Fibroblast of lung (primary cell): ENCODE data around the gene LFNG. TPM values are rescaled to one million over a fixed set of nuclear protein-coding genes. Genes with fewer than 3 reads are reported as not detected.
"Not testable (repeated sequence)": the region's sequence is repeated elsewhere in the genome, so short reads cannot be mapped to it uniquely, and the experiment has no call there.

ENCODE experiments used
- DNase-seq, 2 donors: peaks; one replicate each; pipeline versions ENCODE4 v3.0.0 to v3.0.0-alpha.2; 2010; ENCODE audit warnings: low read depth in 2 of 2
- H2AFZ ChIP-seq: 2 replicates; pipeline ENCODE4 v1.5.1; 2012; ENCODE audit warnings: low read length, control low read depth, inconsistent platforms
- H3K27ac ChIP-seq: 2 replicates; pipeline ENCODE4 v1.5.1; 2011; ENCODE audit warnings: low read length, control low read depth; ENCODE audit not compliant: insufficient read depth
- H3K27me3 ChIP-seq: 2 replicates; pipeline ENCODE4 v1.5.1; 2011; ENCODE audit warnings: mild to moderate bottlenecking, low read length; ENCODE audit not compliant: control insufficient read depth, insufficient read depth
- H3K36me3 ChIP-seq: 2 replicates; pipeline ENCODE4 v1.5.1; 2011; ENCODE audit warnings: low read length; ENCODE audit not compliant: control insufficient read depth, insufficient read depth
- H3K4me1 ChIP-seq: 2 replicates; pipeline ENCODE4 v1.5.1; 2011; ENCODE audit warnings: low read length; ENCODE audit not compliant: control insufficient read depth, insufficient read depth; ENCODE audit errors: extremely low read depth
- H3K4me2 ChIP-seq: 2 replicates; pipeline ENCODE4 v1.5.1; 2011; ENCODE audit warnings: low read length, control low read depth; ENCODE audit not compliant: insufficient read depth; ENCODE audit errors: extremely low read depth
- H3K4me3 ChIP-seq, 4 experiments: fragments of 200-600 bp in 1 of 4; sonication (generic) in 1 of 4; replicated peaks in 1 of 4; 2 replicates each; pipeline ENCODE4 v1.5.1; 2011 to 2016; ENCODE audit warnings: low read length in 4 of 4, low read depth in 3 of 4, mild to moderate bottlenecking in 3 of 4, control low read depth in 2 of 4, inconsistent platforms in 1 of 4, mixed read lengths in 1 of 4; ENCODE audit not compliant: insufficient read depth in 1 of 4; ENCODE audit errors: control extremely low read depth in 1 of 4
- H3K79me2 ChIP-seq: 2 replicates; pipeline ENCODE4 v1.5.1; 2012; ENCODE audit warnings: mild to moderate bottlenecking, low read length, inconsistent platforms; ENCODE audit not compliant: control insufficient read depth, insufficient read depth
- H3K9ac ChIP-seq: 2 replicates; pipeline ENCODE4 v1.5.1; 2011; ENCODE audit warnings: mild to moderate bottlenecking, low read length, control low read depth; ENCODE audit not compliant: insufficient read depth
- H3K9me3 ChIP-seq: 2 replicates; pipeline ENCODE4 v1.5.1; 2012; ENCODE audit warnings: low read depth, low read length; ENCODE audit not compliant: control insufficient read depth, insufficient read depth
- H4K20me1 ChIP-seq: 2 replicates; pipeline ENCODE4 v1.5.1; 2011; ENCODE audit warnings: low read length; ENCODE audit not compliant: control insufficient read depth, insufficient read depth; ENCODE audit errors: extremely low read depth
- polyA plus RNA-seq, 2 donors: library from polyadenylated mRNA; depleted of rRNA in 1 of 2; stranded (reverse) in 1 of 2; unstranded in 1 of 2; fragments of >200 nt; gene quantifications; 2 replicates each; pipeline ENCODE4 v1.2.1, GENCODE V29; 2011 to 2012; ENCODE audit warnings: missing spikeins in 1 of 2
- total RNA-seq: library from RNA; depleted of rRNA; stranded (reverse); fragments of >200 nt; gene quantifications from 2 replicates; pipeline ENCODE4 v1.2.1, GENCODE V29; 2014

The LFNG gene
- total and polyA plus RNA-seq, 2 donors (not counting 1 experiment from before 2014, with no cell fraction given): 0.33 to 3.5 TPM

- not testable (repeated sequence) for H3K36me3 ChIP-seq, H3K4me3 ChIP-seq, H3K27me3 ChIP-seq, H3K27ac ChIP-seq, H4K20me1 ChIP-seq, H3K9me3 ChIP-seq, H3K9ac ChIP-seq, H2AFZ ChIP-seq, H3K79me2 ChIP-seq, DNase-seq, H3K4me2 ChIP-seq
- H3K4me1 ChIP-seq: peaks cover 25% of the 10 kb centered on the region
Observed at GRCh38 chr7:2532199-2532772, 12.7 kb downstream of the LFNG start.

GRCh38 chr7:2532816-2533215 is 13.2 kb downstream of the LFNG start:
- not testable (repeated sequence) for DNase-seq, H2AFZ ChIP-seq, H3K9me3 ChIP-seq, H3K79me2 ChIP-seq, H3K27ac ChIP-seq, H3K9ac ChIP-seq, H3K27me3 ChIP-seq, H4K20me1 ChIP-seq, H3K36me3 ChIP-seq, H3K4me3 ChIP-seq, H3K4me2 ChIP-seq
- peaks cover 21% of the 10 kb centered on the region for H3K4me1 ChIP-seq

- H3K9me3 ChIP-seq, H3K79me2 ChIP-seq, H3K36me3 ChIP-seq, H3K9ac ChIP-seq, H3K4me3 ChIP-seq, H3K4me2 ChIP-seq, H4K20me1 ChIP-seq, H3K27me3 ChIP-seq, H3K27ac ChIP-seq, H2AFZ ChIP-seq, DNase-seq: not testable (repeated sequence)
- H3K4me1 ChIP-seq: peaks cover 14% of the 10 kb centered on the region
Observed at GRCh38 chr7:2533566-2533965, 14.0 kb downstream of the LFNG start.

GRCh38 chr7:2534214-2534613 is 14.6 kb downstream of the LFNG start:
- H3K4me3 ChIP-seq, H4K20me1 ChIP-seq, H3K9me3 ChIP-seq, H2AFZ ChIP-seq, H3K27me3 ChIP-seq, H3K27ac ChIP-seq, H3K4me2 ChIP-seq, DNase-seq, H3K9ac ChIP-seq, H3K79me2 ChIP-seq, H3K36me3 ChIP-seq: not testable (repeated sequence)
- H3K4me1 ChIP-seq: peaks cover 13% of the 10 kb centered on the region

GRCh38 chr7:2535872-2536627 is 16.5 kb downstream of the LFNG start:
- H3K27me3 ChIP-seq, H2AFZ ChIP-seq, H3K27ac ChIP-seq, H4K20me1 ChIP-seq, DNase-seq, H3K4me2 ChIP-seq, H3K9me3 ChIP-seq, H3K4me3 ChIP-seq, H3K9ac ChIP-seq, H3K79me2 ChIP-seq, H3K4me1 ChIP-seq: not testable (repeated sequence)
- H3K36me3 ChIP-seq: peaks cover 11% of the 10 kb centered on the region
